Tibial artery (tissue), 4 donors: ENCODE data around the gene RNF213.

Experiments
- DNase-seq, 2 donors: peaks; one replicate each; pipeline ENCODE4 v3.0.0-alpha.2; 2019
- H3K27ac ChIP-seq, 2 donors: fragments of 200-600 bp; sonication (generic) in 1 of 2; 1 replicate in 1 of 2; 2 replicates in 1 of 2; pipeline ENCODE4 v1.5.1; 2018 to 2019; ENCODE audit warnings: mild to moderate bottlenecking in 1 of 2
- H3K27me3 ChIP-seq, 2 donors: fragments of 200-600 bp; sonication (generic) in 1 of 2; one replicate each; pipeline versions ENCODE4 v1.5.1 to v1.6.0; 2016 to 2019
- H3K36me3 ChIP-seq, 3 donors: fragments of 200-600 bp; sonication (generic) in 2 of 3; one replicate each; pipeline ENCODE4 v1.5.1; 2016 to 2019; ENCODE audit warnings: mild to moderate bottlenecking in 2 of 3
- H3K4me1 ChIP-seq, 4 donors: fragments of 200-600 bp; sonication (generic) in 2 of 4; 1 replicate in 3 of 4; 2 replicates in 1 of 4; pipeline ENCODE4 v1.5.1; 2016 to 2019
- H3K4me3 ChIP-seq, 2 donors: fragments of 200-600 bp; sonication (generic) in 1 of 2; 1 replicate in 1 of 2; 2 replicates in 1 of 2; pipeline ENCODE4 v1.5.1; 2018 to 2019; ENCODE audit warnings: mild to moderate bottlenecking in 2 of 2
- H3K9me3 ChIP-seq, 3 donors: fragments of 200-600 bp; sonication (generic) in 1 of 3; one replicate each; pipeline ENCODE4 v1.5.1; 2016 to 2019
- CTCF ChIP-seq, 2 experiments: fragments of 200-600 bp in 1 of 2; fragments of 450-650 bp in 1 of 2; IDR thresholded peaks; one replicate each; pipeline ENCODE4 v1.5.1; 2017 to 2019; ENCODE audit warnings: antibody characterized with exemption in 2 of 2, mild to moderate bottlenecking in 1 of 2, moderate library complexity in 1 of 2
- intact Hi-C: fragments of 100-400 bp; cut with DNase I; formaldehyde crosslinking; loops from one replicate; pipeline ENCODE4 v1.15.0; 2023; ENCODE audit warnings: low total_unique reads

RNF213 gene

DNA sequence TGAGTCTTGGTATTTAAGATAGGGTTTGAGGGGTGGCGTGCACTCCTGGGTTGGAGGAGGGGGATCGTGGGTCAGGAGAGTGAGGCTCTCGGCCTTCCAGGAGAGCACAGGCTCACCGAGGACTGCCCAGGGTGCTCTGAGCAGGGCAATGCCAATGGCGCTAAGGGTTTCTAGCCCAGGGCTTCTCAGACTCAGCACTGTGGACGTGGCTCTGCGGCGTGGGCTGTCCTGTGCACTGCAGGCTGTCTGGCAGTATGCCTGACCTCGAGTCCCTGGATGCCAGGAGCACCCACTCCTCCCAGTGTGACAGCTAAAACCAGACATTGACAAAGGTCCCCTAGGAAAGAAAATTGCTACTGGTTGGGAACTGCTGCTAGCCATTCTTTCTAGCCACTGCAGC lies 117.1 kb downstream of the RNF213 start:
- Histone ChIP-seq H3K27me3 (no peaks in the 10 kb centered on the region), H3K9me3 (no peaks in the 10 kb centered on the region), H3K4me3 (no peak overlapping the region), H3K36me3 (peaks cover 88 to 100% (median 98%) of the 10 kb centered on the region in 3 donors), H3K27ac (no peak overlapping the region), H3K4me1 (no peaks in the 10 kb centered on the region)
- intact Hi-C loops = no loop called here
- DNase-seq = peak in 1 of 2 donors; percentile 31
- TF ChIP-seq CTCF (IDR thresholded peaks at IDR 0.05) = no peak

DNA sequence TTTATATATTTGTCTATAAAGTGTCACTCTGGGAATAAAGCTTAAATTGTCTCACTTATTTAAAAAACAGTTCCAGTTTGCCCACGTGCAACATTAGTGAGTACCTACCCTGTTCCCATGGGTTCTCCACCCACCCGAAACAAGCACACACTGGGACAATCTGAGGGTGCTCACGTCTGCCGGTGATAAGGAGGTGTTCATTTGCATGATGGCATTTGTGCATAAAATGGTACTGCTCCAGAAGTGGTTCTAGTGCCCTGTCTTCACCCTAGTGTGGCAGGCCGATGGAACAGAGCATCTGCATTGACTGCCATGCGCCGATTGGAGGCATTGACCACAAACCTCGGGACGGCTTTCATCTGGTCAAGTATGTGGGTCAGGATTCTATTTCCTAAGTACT lies 118.7 kb downstream of the RNF213 start:
- no peak for TF ChIP-seq CTCF (IDR thresholded peaks at IDR 0.05)
- Histone ChIP-seq H3K36me3 (peaks cover 89 to 100% (median 98%) of the 10 kb centered on the region in 3 donors), H3K27me3 (no peaks in the 10 kb centered on the region), H3K4me1 (no peaks in the 10 kb centered on the region), H3K27ac (no peak overlapping the region), H3K9me3 (no peaks in the 10 kb centered on the region), H3K4me3 (no peak overlapping the region)
- DNase-seq = no peak
- intact Hi-C loops = no loop called here

GRCh38 chr17:80380068-80380467 lies 119.4 kb downstream of the RNF213 start:
- H3K27me3 ChIP-seq = no peaks in the 10 kb centered on the region
- no peaks in the 10 kb centered on the region for H3K9me3 ChIP-seq
- H3K27ac ChIP-seq = no peak overlapping the region
- TF ChIP-seq CTCF (IDR thresholded peaks at IDR 0.05) = no peak
- intact Hi-C loops = no loop called here
- no peak overlapping the region for H3K4me3 ChIP-seq
- no peak for DNase-seq
- H3K36me3 ChIP-seq = peaks cover 89 to 100% (median 98%) of the 10 kb centered on the region in 3 donors
- H3K4me1 ChIP-seq = no peaks in the 10 kb centered on the region

DNA sequence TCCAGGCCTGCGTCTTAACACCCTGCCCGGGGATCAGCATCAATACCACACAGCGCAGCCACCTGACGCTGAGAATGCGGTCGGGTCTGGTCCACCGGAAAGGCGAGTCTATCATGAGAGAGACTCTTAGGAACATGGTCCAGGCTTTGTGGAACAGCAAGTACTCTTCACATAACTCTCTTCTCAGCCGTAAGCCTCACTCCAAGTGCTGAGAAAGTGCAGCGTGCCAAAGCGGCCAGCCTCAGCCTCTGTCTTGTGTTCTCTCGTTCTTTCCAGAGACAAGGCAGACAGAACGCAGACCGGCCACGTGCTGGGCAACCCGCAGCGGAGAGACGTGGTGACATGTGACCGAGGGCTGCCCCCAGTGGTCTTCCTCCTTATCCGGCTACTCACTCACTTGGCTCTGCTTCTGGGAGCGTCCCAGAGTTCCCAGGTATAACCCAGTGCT lies 119.9 kb downstream of the RNF213 start:
- DNase-seq = no peak

GRCh38 chr17:80381416-80381923 lies 120.8 kb downstream of the RNF213 start:
- Histone ChIP-seq H3K27me3 (no peaks in the 10 kb centered on the region), H3K4me3 (no peak overlapping the region), H3K36me3 (peaks cover 88 to 100% (median 97%) of the 10 kb centered on the region in 3 donors), H3K27ac (no peak overlapping the region), H3K9me3 (no peaks in the 10 kb centered on the region), H3K4me1 (no peaks in the 10 kb centered on the region)
- peak in 1 of 2 donors; percentile 8 for DNase-seq
- intact Hi-C loops = no loop called here
- no peak for TF ChIP-seq CTCF (IDR thresholded peaks at IDR 0.05)

More for the DNA sequence above, 119.9 kb downstream of the RNF213 start:
- Histone ChIP-seq H3K36me3 (peaks cover 89 to 100% (median 97%) of the 10 kb centered on the region in 3 donors), H3K27me3 (no peaks in the 10 kb centered on the region), H3K27ac (no peak overlapping the region), H3K4me3 (no peak overlapping the region), H3K9me3 (no peaks in the 10 kb centered on the region), H3K4me1 (no peaks in the 10 kb centered on the region)
- intact Hi-C loops = no loop called here
- no peak for TF ChIP-seq CTCF (IDR thresholded peaks at IDR 0.05)

DNA sequence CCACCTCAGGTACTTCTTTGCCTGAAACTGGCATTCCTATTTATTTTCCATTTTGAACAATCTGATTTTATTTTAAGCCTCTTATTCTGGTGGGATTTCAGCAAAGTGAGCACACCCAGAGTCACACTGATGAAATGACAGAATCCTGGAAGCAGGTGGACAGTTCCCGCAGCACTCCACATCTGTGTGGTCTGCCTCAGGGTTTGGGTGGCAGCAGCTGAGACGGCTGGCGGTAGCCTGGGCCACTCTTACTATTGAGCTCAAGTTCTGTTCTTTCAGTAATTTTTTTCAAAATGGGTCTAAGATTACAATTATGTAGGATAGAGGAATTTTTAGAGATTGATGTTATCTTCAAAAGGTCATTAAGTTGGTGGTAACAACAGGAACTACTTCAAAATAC lies 121.8 kb downstream of the RNF213 start:
- TF ChIP-seq CTCF (IDR thresholded peaks at IDR 0.05) = no peak
- DNase-seq = peak in 1 of 2 donors; percentile 7
- Histone ChIP-seq H3K9me3 (no peaks in the 10 kb centered on the region), H3K27me3 (no peaks in the 10 kb centered on the region), H3K27ac (no peak overlapping the region), H3K4me1 (no peaks in the 10 kb centered on the region), H3K4me3 (no peak overlapping the region), H3K36me3 (peaks cover 88 to 100% (median 99%) of the 10 kb centered on the region in 3 donors)
- intact Hi-C loops = no loop called here
